Spleen (tissue), 11 donors: ENCODE data around the gene C1QTNF5. TPM values are rescaled to one million over a fixed set of nuclear protein-coding genes. Genes with fewer than 3 reads are reported as not detected.

Source experiments
- DNase-seq: peaks from one replicate; pipeline ENCODE4 v3.0.0-alpha.2; 2020
- H3K27ac ChIP-seq, 8 donors: fragments of 200-600 bp; sonication (generic) in 7 of 8; 1 replicate in 4 of 8; 2 replicates in 4 of 8; pipeline versions ENCODE4 v1.5.0 to v1.8.0; 2016 to 2021; ENCODE audit warnings: inconsistent platforms in 4 of 8, mild to moderate bottlenecking in 4 of 8, moderate library complexity in 1 of 8
- H3K27me3 ChIP-seq, 7 donors: fragments of 200-600 bp; sonication (generic) in 6 of 7; replicated peaks in 1 of 7; 1 replicate in 4 of 7; 2 replicates in 3 of 7; pipeline versions ENCODE4 v1.5.0 to v1.8.0; 2016 to 2021; ENCODE audit warnings: inconsistent platforms in 3 of 7, mild to moderate bottlenecking in 1 of 7
- H3K36me3 ChIP-seq, 6 donors: fragments of 200-600 bp; sonication (generic) in 5 of 6; 1 replicate in 4 of 6; 2 replicates in 2 of 6; pipeline versions ENCODE4 v1.5.0 to v1.8.0; 2016 to 2021; ENCODE audit warnings: inconsistent platforms in 2 of 6
- H3K4me1 ChIP-seq, 6 donors: fragments of 200-600 bp; sonication (generic) in 5 of 6; 1 replicate in 3 of 6; 2 replicates in 3 of 6; pipeline versions ENCODE4 v1.5.0 to v1.8.0; 2016 to 2021; ENCODE audit warnings: inconsistent platforms in 3 of 6
- H3K4me3 ChIP-seq, 8 donors: fragments of 200-600 bp; sonication (generic) in 7 of 8; 1 replicate in 4 of 8; 2 replicates in 4 of 8; pipeline versions ENCODE4 v1.5.0 to v1.8.0; 2016 to 2021; ENCODE audit warnings: inconsistent platforms in 4 of 8, mild to moderate bottlenecking in 4 of 8, moderate library complexity in 2 of 8
- H3K9me3 ChIP-seq, 8 donors: fragments of 200-600 bp; sonication (generic) in 7 of 8; 1 replicate in 4 of 8; 2 replicates in 4 of 8; pipeline versions ENCODE4 v1.5.0 to v1.8.0; 2016 to 2021; ENCODE audit warnings: inconsistent platforms in 4 of 8
- POLR2A ChIP-seq, 3 donors: fragments of 450-650 bp; IDR thresholded peaks; one replicate each; pipeline ENCODE4 v1.5.1; 2017; ENCODE audit warnings: antibody characterized with exemption in 3 of 3, mild to moderate bottlenecking in 1 of 3
- POLR2AphosphoS5 ChIP-seq, 3 donors: sonication (generic); formaldehyde crosslinking; IDR thresholded peaks; one replicate each; pipeline ENCODE4 v1.5.1; 2017; ENCODE audit warnings: antibody characterized with exemption in 3 of 3
- WGBS, 5 donors: extraction: QIAGEN DNeasy Blood & Tissue Kit in 3 of 5; methylation state at CpG; one replicate each; pipeline versions ENCODE4 v1.1.5 to v1.1.7; 2013 to 2018; 5-methylcytosine and 5-hydroxymethylcytosine counted together
- intact Hi-C: fragments of 100-400 bp; cut with DNase I; formaldehyde crosslinking; loops from one replicate; pipeline ENCODE4 v1.15.0; 2023; ENCODE audit warnings: low total_unique reads
- polyA plus RNA-seq, 3 donors: library from polyadenylated mRNA; stranded (reverse); fragments of 200-250 nt; gene quantifications; one replicate each; pipeline ENCODE4 v1.2.1, GENCODE V29; 2013
- total RNA-seq, 7 donors: library from RNA; depleted of rRNA in 3 of 7; stranded (reverse); fragments of >200 nt in 3 of 7; fragmentation: NEBNext Ultra II Directional in 4 of 7; extraction: Animal tissue kit (Norgen Biotek cat#: 25700) in 4 of 7; gene quantifications; one replicate each; pipeline versions ENCODE4 v1.1.0 to v1.2.1, GENCODE V29; 2016 to 2021
- TF ChIP-seq, protein P1 (sequence below), 11 experiments: fragments of 200-600 bp in 7 of 11; fragments of 450-650 bp in 4 of 11; sonication (generic) in 4 of 11; IDR thresholded peaks in 8 of 11; conservative IDR thresholded peaks in 3 of 11; 1 replicate in 7 of 11; 2 replicates in 4 of 11; pipeline versions ENCODE4 v1.4.0 to v1.8.0; 2016 to 2021; ENCODE audit warnings: antibody characterized with exemption in 11 of 11, inconsistent platforms in 4 of 11, mild to moderate bottlenecking in 1 of 11
- donor health status: healthy with polysubstance abuse.
- donor health status: DM: no; HTN: no; CAD: no; lungs with moderate emphysema.
- donor health status: DM: no; HTN: no; CAD: no.
- donor health status: Bipolar disorder and iron deficiency.
- donor health status: healthy.
- donor health status: DM: no; HTN: no; CAD: no.
- donor health status: DM: yes; HTN: yes; CAD: no.

The C1QTNF5 gene
- total and polyA plus RNA-seq, 10 donors, result 10.3 to 55.0 (median 29.9) TPM

DNA sequence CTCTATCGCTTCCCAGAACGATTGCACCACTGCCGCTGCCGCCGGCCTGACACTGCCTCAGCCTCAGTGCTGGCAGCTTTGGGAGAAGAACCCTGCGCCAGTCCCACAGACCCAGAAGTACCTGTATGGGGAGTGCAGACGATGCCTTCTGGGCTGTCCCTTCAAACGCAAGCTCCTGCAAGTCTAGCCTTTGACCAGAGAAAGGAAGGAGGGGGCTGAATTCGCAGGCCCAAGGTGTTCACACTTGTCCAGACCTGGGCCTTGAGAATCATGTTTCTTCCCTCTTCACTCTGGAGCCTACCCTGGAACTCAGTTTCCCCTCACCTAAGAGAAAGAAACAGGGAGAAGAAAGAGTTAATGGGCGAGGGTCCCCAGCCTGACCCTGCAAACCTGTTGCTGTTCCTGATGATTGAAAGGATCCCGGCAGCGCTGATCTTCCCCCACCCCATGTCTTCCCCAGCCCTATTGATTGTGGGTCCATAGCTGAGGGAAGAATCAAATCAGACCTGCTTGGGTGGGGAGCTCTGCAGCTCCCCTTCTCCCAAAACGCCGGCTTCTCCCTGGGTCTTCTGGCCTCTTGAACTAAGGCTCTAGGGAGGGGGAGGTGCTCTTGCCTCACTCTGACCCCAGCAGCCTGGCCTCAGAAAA lies 23.0 kb downstream of the C1QTNF5 start:
- WGBS, 5 donors, result 58 to 65% (median 61%) methylated on average over 14 of the region's 14 CpGs
- H3K27ac ChIP-seq, result peak overlapping the region in 5 of 8 donors; percentile 63 to 86 (median 82)
- no peaks in the 10 kb centered on the region for H3K9me3 ChIP-seq
- DNase-seq, result no peak
- peaks cover 21 to 83% (median 78%) of the 10 kb centered on the region in 6 donors for H3K4me1 ChIP-seq
- TF ChIP-seq POLR2A (IDR thresholded peaks at IDR 0.05) (no peak), POLR2AphosphoS5 (IDR thresholded peaks at IDR 0.05) (no peak)
- TF ChIP-seq, protein P1, sequence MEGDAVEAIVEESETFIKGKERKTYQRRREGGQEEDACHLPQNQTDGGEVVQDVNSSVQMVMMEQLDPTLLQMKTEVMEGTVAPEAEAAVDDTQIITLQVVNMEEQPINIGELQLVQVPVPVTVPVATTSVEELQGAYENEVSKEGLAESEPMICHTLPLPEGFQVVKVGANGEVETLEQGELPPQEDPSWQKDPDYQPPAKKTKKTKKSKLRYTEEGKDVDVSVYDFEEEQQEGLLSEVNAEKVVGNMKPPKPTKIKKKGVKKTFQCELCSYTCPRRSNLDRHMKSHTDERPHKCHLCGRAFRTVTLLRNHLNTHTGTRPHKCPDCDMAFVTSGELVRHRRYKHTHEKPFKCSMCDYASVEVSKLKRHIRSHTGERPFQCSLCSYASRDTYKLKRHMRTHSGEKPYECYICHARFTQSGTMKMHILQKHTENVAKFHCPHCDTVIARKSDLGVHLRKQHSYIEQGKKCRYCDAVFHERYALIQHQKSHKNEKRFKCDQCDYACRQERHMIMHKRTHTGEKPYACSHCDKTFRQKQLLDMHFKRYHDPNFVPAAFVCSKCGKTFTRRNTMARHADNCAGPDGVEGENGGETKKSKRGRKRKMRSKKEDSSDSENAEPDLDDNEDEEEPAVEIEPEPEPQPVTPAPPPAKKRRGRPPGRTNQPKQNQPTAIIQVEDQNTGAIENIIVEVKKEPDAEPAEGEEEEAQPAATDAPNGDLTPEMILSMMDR (IDR thresholded peaks at IDR 0.05 in 8 of 11, conservative IDR thresholded peaks at IDR 0.05 in 3 of 11), result no peak
- peak overlapping the region in 6 of 8 donors; percentile 6 to 72 (median 34) for H3K4me3 ChIP-seq
- H3K27me3 ChIP-seq, result peaks cover 0 to 82% (median 31%) of the 10 kb centered on the region in 7 donors
- intact Hi-C loops, result no loop called here
- peaks cover 0 to 22% (median 0%) of the 10 kb centered on the region in 6 donors for H3K36me3 ChIP-seq

- Histone ChIP-seq H3K9me3 (no peaks in the 10 kb centered on the region), H3K27me3 (peaks cover 0 to 81% (median 31%) of the 10 kb centered on the region in 7 donors), H3K36me3 (peaks cover 0 to 30% (median 0%) of the 10 kb centered on the region in 6 donors), H3K4me3 (peak within 1 kb of the TSS; percentile 31 to 72 (median 40)), H3K27ac (peak within 1 kb of the TSS in 7 of 8 donors; percentile 7 to 86 (median 80)), H3K4me1 (peaks cover 18 to 75% (median 72%) of the 10 kb centered on the region in 6 donors)
- TF ChIP-seq, protein P1 (IDR thresholded peaks at IDR 0.05 in 8 of 11, conservative IDR thresholded peaks at IDR 0.05 in 3 of 11), result no peak
- TF ChIP-seq POLR2AphosphoS5 (IDR thresholded peaks at IDR 0.05), result peak in 2 of 3 donors; percentile 18 to 60
- TF ChIP-seq POLR2A (IDR thresholded peaks at IDR 0.05), result no peak
- WGBS, 5 donors, result 0 to 3% (median 2%) methylated on average over 8 to 74 of the region's 74 CpGs
- DNase-seq, result no peak
- intact Hi-C loops, result no loop called here
Measured at GRCh38 chr11:119316729-119317591, 23.7 kb downstream of the C1QTNF5 start, which contains the start of gene MCAM. Gene MCAM (minus strand): TSS chr11:119317130. CDS start chr11:119317101, 29 bp downstream.

- intact Hi-C loops, result no loop called here
- Histone ChIP-seq H3K27ac (peak overlapping the region in 7 of 8 donors; percentile 7 to 86 (median 67)), H3K36me3 (peaks cover 0 to 37% (median 0%) of the 10 kb centered on the region in 6 donors), H3K9me3 (no peaks in the 10 kb centered on the region), H3K4me1 (peaks cover 15 to 70% (median 65%) of the 10 kb centered on the region in 6 donors), H3K4me3 (peak overlapping the region; percentile 31 to 72 (median 40)), H3K27me3 (peaks cover 0 to 73% (median 31%) of the 10 kb centered on the region in 7 donors)
- TF ChIP-seq, protein P1 (IDR thresholded peaks at IDR 0.05 in 8 of 11, conservative IDR thresholded peaks at IDR 0.05 in 3 of 11), result no peak
- TF ChIP-seq POLR2A (IDR thresholded peaks at IDR 0.05) (no peak), POLR2AphosphoS5 (IDR thresholded peaks at IDR 0.05) (no peak)
- WGBS, 5 donors, result 0 to 1% (median 1%) methylated on average over 16 to 46 of the region's 46 CpGs
- DNase-seq, result no peak
Measured at GRCh38 chr11:119316016-119316728, 24.5 kb downstream of the C1QTNF5 start.
